K562 (cell line): ENCODE data around the gene GSTA2.

Experiments used
- CBFB ChIP-seq: sonication (generic); formaldehyde crosslinking; IDR thresholded peaks from 2 replicates; pipeline ENCODE4 v1.4.0; 2020; ENCODE audit warnings: mild to moderate bottlenecking, missing genetic modification reagents
- MYNN ChIP-seq, 2 experiments: sonication (generic); formaldehyde crosslinking in 1 of 2; IDR thresholded peaks; 2 replicates each; pipeline versions ENCODE4 v1.5.0 to v1.6.1; 2016 to 2020; ENCODE audit warnings: antibody characterized with exemption in 1 of 2, missing genetic modification reagents in 1 of 2
- RB1 ChIP-seq: fragments of 450-650 bp; IDR thresholded peaks from 2 replicates; pipeline ENCODE4 v1.6.1; 2017; ENCODE audit warnings: low read depth, mild to moderate bottlenecking
- TF ChIP-seq, protein P1 (sequence below), 3 experiments: IDR thresholded peaks in 2 of 3; conservative IDR thresholded peaks in 1 of 3; 2 replicates each; pipeline ENCODE4 v1.5.1; 2011 to 2012; ENCODE audit warnings: low read length in 3 of 3, mild to moderate bottlenecking in 3 of 3, control low read depth in 2 of 3, improper control_type of control experiment in 1 of 3, inconsistent platforms in 1 of 3, low read depth in 1 of 3, mixed read lengths in 1 of 3, moderate library complexity in 1 of 3; ENCODE audit not compliant: insufficient read depth in 2 of 3

GRCh38 chr6:52790861-52791260 is 27.6 kb upstream of the GSTA2 start:
- TF ChIP-seq CBFB (CRISPR knock-in tag) (no peak), RB1 (no peak), MYNN (IDR thresholded peaks at IDR 0.05) (no peak), MYNN (CRISPR knock-in tag; IDR thresholded peaks at IDR 0.05) (no peak)
- TF ChIP-seq, protein P1, sequence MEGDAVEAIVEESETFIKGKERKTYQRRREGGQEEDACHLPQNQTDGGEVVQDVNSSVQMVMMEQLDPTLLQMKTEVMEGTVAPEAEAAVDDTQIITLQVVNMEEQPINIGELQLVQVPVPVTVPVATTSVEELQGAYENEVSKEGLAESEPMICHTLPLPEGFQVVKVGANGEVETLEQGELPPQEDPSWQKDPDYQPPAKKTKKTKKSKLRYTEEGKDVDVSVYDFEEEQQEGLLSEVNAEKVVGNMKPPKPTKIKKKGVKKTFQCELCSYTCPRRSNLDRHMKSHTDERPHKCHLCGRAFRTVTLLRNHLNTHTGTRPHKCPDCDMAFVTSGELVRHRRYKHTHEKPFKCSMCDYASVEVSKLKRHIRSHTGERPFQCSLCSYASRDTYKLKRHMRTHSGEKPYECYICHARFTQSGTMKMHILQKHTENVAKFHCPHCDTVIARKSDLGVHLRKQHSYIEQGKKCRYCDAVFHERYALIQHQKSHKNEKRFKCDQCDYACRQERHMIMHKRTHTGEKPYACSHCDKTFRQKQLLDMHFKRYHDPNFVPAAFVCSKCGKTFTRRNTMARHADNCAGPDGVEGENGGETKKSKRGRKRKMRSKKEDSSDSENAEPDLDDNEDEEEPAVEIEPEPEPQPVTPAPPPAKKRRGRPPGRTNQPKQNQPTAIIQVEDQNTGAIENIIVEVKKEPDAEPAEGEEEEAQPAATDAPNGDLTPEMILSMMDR (IDR thresholded peaks at IDR 0.05 in 2 of 3, conservative IDR thresholded peaks at IDR 0.05 in 1 of 3; ENCODE audit: insufficient read depth in 2 of 3, low read depth in 1 of 3, low read length in 3 of 3) = no peak
